SK-N-MC (cell line): ENCODE measurements around the gene DBP.

Experiments used
- DNase-seq: peaks from one replicate; pipeline ENCODE4 v3.0.0-alpha.2; 2011; ENCODE audit warnings: low read depth, low spot score
- H3K27ac ChIP-seq: fragments of 200-600 bp; sonication (generic); 2 replicates; pipeline ENCODE4 v1.5.1; 2016; ENCODE audit warnings: mixed run types
- H3K36me3 ChIP-seq: fragments of 200-600 bp; sonication (generic); 2 replicates; pipeline ENCODE4 v1.6.1; 2017; ENCODE audit warnings: antibody characterized with exemption, low read length, mixed read lengths; ENCODE audit not compliant: insufficient read depth
- H3K4me3 ChIP-seq: fragments of 200-600 bp; sonication (generic); 2 replicates; pipeline ENCODE4 v1.5.1; 2016
- H3K9ac ChIP-seq: fragments of 200-600 bp; sonication (generic); 2 replicates; pipeline ENCODE4 v1.8.0; 2017; ENCODE audit warnings: mixed run types, mixed read lengths; ENCODE audit not compliant: insufficient read length
- H3K9me3 ChIP-seq: fragments of 200-600 bp; sonication (generic); 2 replicates; pipeline ENCODE4 v1.6.1; 2017; ENCODE audit warnings: low read depth, mild to moderate bottlenecking, antibody characterized with exemption, low read length, moderate library complexity, mixed read lengths
- EZH2 ChIP-seq: fragments of 200-600 bp; sonication (generic); IDR thresholded peaks from one replicate; pipeline ENCODE4 v1.6.1; 2017; ENCODE audit warnings: antibody characterized with exemption
- FOXP2 ChIP-seq: optimal IDR thresholded peaks from 2 replicates; pipeline ENCODE3; 2011; ENCODE audit warnings: mild to moderate bottlenecking, moderate library complexity; ENCODE audit not compliant: insufficient read depth; ENCODE audit errors: extremely low read length, control extremely low read depth
- POLR2AphosphoS5 ChIP-seq: IDR thresholded peaks from 2 replicates; pipeline ENCODE4 v1.6.1; 2012; ENCODE audit warnings: mild to moderate bottlenecking, low read depth, low read length, borderline replicate concordance

Gene DBP

GRCh38 chr19:48638831-48639381 is 1.7 kb upstream of the DBP start:
- H3K9ac ChIP-seq: no peak overlapping the region
- no peaks in the 10 kb centered on the region for H3K36me3 ChIP-seq
- H3K4me3 ChIP-seq: no peak overlapping the region
- TF ChIP-seq EZH2 (no peak), POLR2AphosphoS5 (no peak), FOXP2 (no peak)
- H3K9me3 ChIP-seq: no peaks in the 10 kb centered on the region
- peak overlapping the region; percentile 99 for H3K27ac ChIP-seq
- DNase-seq: no peak

- Histone ChIP-seq H3K27ac (peak overlapping the region; percentile 99), H3K9ac (peak overlapping the region; percentile 92), H3K9me3 (no peaks in the 10 kb centered on the region), H3K4me3 (peak overlapping the region; percentile 88), H3K36me3 (no peaks in the 10 kb centered on the region)
- TF ChIP-seq POLR2AphosphoS5 (no peak; the same call in 1 of the 2 replicates), EZH2 (no peak), FOXP2 (no peak)
- peak; percentile 92 for DNase-seq
Measured at GRCh38 chr19:48637948-48638830, 1.0 kb upstream of the DBP start.

GRCh38 chr19:48637449-48637947 is 319 bp upstream of the DBP start:
- no peaks in the 10 kb centered on the region for H3K9me3 ChIP-seq
- DNase-seq: peak; percentile 94
- H3K4me3 ChIP-seq: peak overlapping the region; percentile 88
- no peak for TF ChIP-seq EZH2
- TF ChIP-seq FOXP2: peak; percentile 72
- TF ChIP-seq POLR2AphosphoS5: no peak; the same call in 1 of the 2 replicates
- peak overlapping the region; percentile 99 for H3K27ac ChIP-seq
- H3K9ac ChIP-seq: peak overlapping the region; percentile 92
- H3K36me3 ChIP-seq: no peaks in the 10 kb centered on the region

GRCh38 chr19:48635966-48636858 is 967 bp downstream of the DBP start:
- TF ChIP-seq POLR2AphosphoS5: no peak
- TF ChIP-seq EZH2: no peak
- TF ChIP-seq FOXP2: no peak
- Histone ChIP-seq H3K27ac (no peak overlapping the region), H3K9me3 (no peaks in the 10 kb centered on the region), H3K36me3 (peaks cover 4% of the 10 kb centered on the region; the same call in 1 of the 2 replicates), H3K4me3 (peak overlapping the region; percentile 88), H3K9ac (peak overlapping the region; percentile 80)
- DNase-seq: no peak

- TF ChIP-seq FOXP2 (no peak), POLR2AphosphoS5 (peak; percentile 60), EZH2 (no peak)
- peak overlapping the region; percentile 88 for H3K4me3 ChIP-seq
- peaks cover 5% of the 10 kb centered on the region; the same call in 1 of the 2 replicates for H3K36me3 ChIP-seq
- H3K9ac ChIP-seq: peak overlapping the region; percentile 80
- H3K9me3 ChIP-seq: no peaks in the 10 kb centered on the region
- no peak for DNase-seq
- H3K27ac ChIP-seq: peak overlapping the region; percentile 97
Measured at GRCh38 chr19:48635263-48635965, 1.8 kb downstream of the DBP start.

- Histone ChIP-seq H3K9me3 (no peaks in the 10 kb centered on the region), H3K27ac (peak overlapping the region; percentile 97), H3K36me3 (peaks cover 5% of the 10 kb centered on the region; the same call in 1 of the 2 replicates), H3K4me3 (peak overlapping the region; percentile 88), H3K9ac (peak overlapping the region; percentile 78)
- DNase-seq: no peak
- TF ChIP-seq FOXP2 (peak; percentile 59), EZH2 (no peak), POLR2AphosphoS5 (peak; percentile 78; the same call in 1 of the 2 replicates)
Measured at GRCh38 chr19:48634424-48635262, 2.5 kb downstream of the DBP start.

GRCh38 chr19:48634036-48634342 is 3.2 kb downstream of the DBP start:
- Histone ChIP-seq H3K4me3 (peak overlapping the region; percentile 88), H3K36me3 (peaks cover 5% of the 10 kb centered on the region; the same call in 1 of the 2 replicates), H3K9ac (peak overlapping the region; percentile 78), H3K9me3 (no peaks in the 10 kb centered on the region), H3K27ac (peak overlapping the region; percentile 97)
- no peak for DNase-seq
- TF ChIP-seq FOXP2 (no peak), POLR2AphosphoS5 (no peak), EZH2 (no peak)
